Sigmoid colon (tissue), 7 donors: ENCODE data around the gene AKT1S1. TPM values are rescaled to one million over a fixed set of nuclear protein-coding genes. Genes with fewer than 3 reads are reported as not detected.
A peak's percentile ranks its signal among the peaks of the same experiment; 100 is the strongest.

ENCODE experiments used
- DNase-seq: peaks from one replicate; pipeline ENCODE4 v3.0.0-alpha.2; 2019
- H3K27ac ChIP-seq, 4 donors: fragments of 200-600 bp; sonication (generic); one replicate each; pipeline ENCODE4 v1.5.1; 2016 to 2019; ENCODE audit warnings: mild to moderate bottlenecking in 1 of 4
- H3K27me3 ChIP-seq, 3 donors: fragments of 200-600 bp; sonication (generic); one replicate each; pipeline ENCODE4 v1.5.1; 2019; ENCODE audit warnings: mild to moderate bottlenecking in 1 of 3
- H3K36me3 ChIP-seq, 4 donors: fragments of 200-600 bp; sonication (generic); one replicate each; pipeline ENCODE4 v1.5.1; 2016 to 2019
- H3K4me1 ChIP-seq, 4 donors: fragments of 200-600 bp; sonication (generic); one replicate each; pipeline ENCODE4 v1.5.1; 2017 to 2019
- H3K4me3 ChIP-seq, 4 donors: fragments of 200-600 bp; sonication (generic); one replicate each; pipeline ENCODE4 v1.5.1; 2017 to 2019; ENCODE audit warnings: mild to moderate bottlenecking in 2 of 4, moderate library complexity in 1 of 4
- H3K9me3 ChIP-seq, 4 donors: fragments of 200-600 bp in 3 of 4; sonication (generic) in 3 of 4; one replicate each; pipeline versions ENCODE4 v1.5.1 to v1.6.1; 2013 to 2019
- EP300 ChIP-seq, 4 donors: sonication (generic); formaldehyde crosslinking; IDR thresholded peaks; one replicate each; pipeline ENCODE4 v1.6.1; 2017; ENCODE audit warnings: antibody characterized with exemption in 4 of 4
- POLR2A ChIP-seq, 2 donors: fragments of 450-650 bp; IDR thresholded peaks; one replicate each; pipeline ENCODE4 v1.6.1; 2016; ENCODE audit warnings: antibody characterized with exemption in 2 of 2, mild to moderate bottlenecking in 2 of 2, moderate library complexity in 2 of 2
- POLR2AphosphoS5 ChIP-seq, 4 donors: sonication (generic); formaldehyde crosslinking; IDR thresholded peaks; one replicate each; pipeline ENCODE4 v1.6.1; 2017; ENCODE audit warnings: antibody characterized with exemption in 4 of 4
- WGBS, 2 donors: extraction: QIAGEN DNeasy Blood & Tissue Kit; methylation state at CpG; one replicate each; pipeline ENCODE4 v1.1.7; 2013; 5-methylcytosine and 5-hydroxymethylcytosine counted together
- intact Hi-C: fragments of 100-400 bp; cut with DNase I; formaldehyde crosslinking; loops from one replicate; pipeline ENCODE4 v1.15.1; 2023
- polyA plus RNA-seq, 3 donors: library from polyadenylated mRNA; stranded (reverse); fragments of 200-250 nt; gene quantifications; one replicate each; pipeline ENCODE4 v1.2.3, GENCODE V29; 2013
- total RNA-seq, 4 donors: library from RNA; depleted of rRNA; stranded (reverse); fragments of >200 nt; gene quantifications; one replicate each; pipeline ENCODE4 v1.1.0, GENCODE V29; 2016
- TF ChIP-seq, protein P1 (sequence below), 4 experiments: fragments of 450-650 bp in 3 of 4; fragments of 200-600 bp in 1 of 4; IDR thresholded peaks; one replicate each; pipeline ENCODE4 v1.5.1; 2016 to 2019; ENCODE audit warnings: antibody characterized with exemption in 4 of 4, mild to moderate bottlenecking in 3 of 4, moderate library complexity in 2 of 4
- donor health status: healthy with polysubstance abuse.
- donor health status: Bipolar disorder and iron deficiency.
- donor health status: healthy.

AKT1S1 gene
- total and polyA plus RNA-seq, 7 donors: 13.6 to 55.9 (median 16.1) TPM

GRCh38 chr19:49896863-49897621, 19.9 kb upstream of the AKT1S1 start, which contains the start of gene IL4I1:
Gene IL4I1 (minus strand): TSS chr19:49896887. CDS start chr19:49896160, 727 bp downstream.
- peak within 1 kb of the TSS; percentile 27 to 50 (median 36) for H3K27ac ChIP-seq
- H3K9me3 ChIP-seq: no peaks in the 10 kb centered on the region
- H3K4me1 ChIP-seq: peaks cover 0 to 16% (median 13%) of the 10 kb centered on the region in 4 donors
- H3K27me3 ChIP-seq: peaks cover 0 to 11% (median 9%) of the 10 kb centered on the region in 3 donors
- H3K36me3 ChIP-seq: no peaks in the 10 kb centered on the region
- TF ChIP-seq POLR2A (IDR thresholded peaks at IDR 0.05): no peak
- no peak for TF ChIP-seq EP300 (IDR thresholded peaks at IDR 0.05)
- TF ChIP-seq POLR2AphosphoS5 (IDR thresholded peaks at IDR 0.05): no peak
- TF ChIP-seq, protein P1, sequence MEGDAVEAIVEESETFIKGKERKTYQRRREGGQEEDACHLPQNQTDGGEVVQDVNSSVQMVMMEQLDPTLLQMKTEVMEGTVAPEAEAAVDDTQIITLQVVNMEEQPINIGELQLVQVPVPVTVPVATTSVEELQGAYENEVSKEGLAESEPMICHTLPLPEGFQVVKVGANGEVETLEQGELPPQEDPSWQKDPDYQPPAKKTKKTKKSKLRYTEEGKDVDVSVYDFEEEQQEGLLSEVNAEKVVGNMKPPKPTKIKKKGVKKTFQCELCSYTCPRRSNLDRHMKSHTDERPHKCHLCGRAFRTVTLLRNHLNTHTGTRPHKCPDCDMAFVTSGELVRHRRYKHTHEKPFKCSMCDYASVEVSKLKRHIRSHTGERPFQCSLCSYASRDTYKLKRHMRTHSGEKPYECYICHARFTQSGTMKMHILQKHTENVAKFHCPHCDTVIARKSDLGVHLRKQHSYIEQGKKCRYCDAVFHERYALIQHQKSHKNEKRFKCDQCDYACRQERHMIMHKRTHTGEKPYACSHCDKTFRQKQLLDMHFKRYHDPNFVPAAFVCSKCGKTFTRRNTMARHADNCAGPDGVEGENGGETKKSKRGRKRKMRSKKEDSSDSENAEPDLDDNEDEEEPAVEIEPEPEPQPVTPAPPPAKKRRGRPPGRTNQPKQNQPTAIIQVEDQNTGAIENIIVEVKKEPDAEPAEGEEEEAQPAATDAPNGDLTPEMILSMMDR (IDR thresholded peaks at IDR 0.05): no peak
- H3K4me3 ChIP-seq: no peak within 1 kb of the TSS
- 21 to 37% methylated on average over 19 to 20 of the region's 20 CpGs for WGBS, 2 donors
- DNase-seq: no peak
- intact Hi-C loops: no loop called here

DNA sequence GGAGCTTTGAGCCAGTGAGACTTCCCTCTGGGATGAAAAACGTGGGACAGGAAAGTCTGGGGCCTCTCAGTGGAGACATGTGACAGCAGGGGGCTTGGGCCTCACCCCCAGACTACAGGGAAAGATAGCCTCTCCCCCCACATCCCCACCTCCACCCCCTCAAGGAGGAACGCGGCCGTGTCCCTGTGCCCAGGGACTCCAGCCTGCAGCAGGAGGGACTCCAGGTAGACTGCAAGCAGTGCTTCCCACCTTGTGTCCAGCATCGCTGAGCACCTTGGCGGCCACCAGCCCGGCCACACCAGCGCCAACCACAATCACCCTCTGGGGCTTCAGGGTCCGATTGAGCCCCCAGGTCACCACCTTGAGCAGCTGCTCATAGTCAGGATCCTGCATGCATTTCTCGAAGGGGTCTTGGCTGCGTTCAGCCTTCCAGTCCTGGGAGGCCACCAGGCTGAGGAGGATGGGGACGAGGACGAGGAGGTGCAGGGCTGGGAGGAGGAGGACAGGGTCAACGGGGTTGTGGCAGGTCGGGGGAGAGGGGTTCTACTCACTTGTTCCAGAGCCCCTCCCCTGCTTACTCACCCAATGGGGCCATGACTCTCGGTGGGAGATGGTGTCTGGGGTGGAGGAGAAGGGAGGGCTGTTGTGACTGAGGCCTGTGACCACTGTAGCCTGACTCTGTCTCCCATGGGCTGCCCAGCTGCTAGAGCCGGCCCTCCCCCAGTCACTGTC, 18.6 kb upstream of the AKT1S1 start:
- WGBS, 2 donors: 71 to 72% methylated on average over 17 of the region's 17 CpGs
- Histone ChIP-seq H3K36me3 (no peaks in the 10 kb centered on the region), H3K4me1 (peaks cover 0 to 20% (median 14%) of the 10 kb centered on the region in 4 donors), H3K27me3 (peaks cover 0 to 19% (median 18%) of the 10 kb centered on the region in 3 donors), H3K27ac (no peak overlapping the region), H3K9me3 (no peaks in the 10 kb centered on the region), H3K4me3 (no peak overlapping the region)
- TF ChIP-seq POLR2AphosphoS5 (IDR thresholded peaks at IDR 0.05) (no peak), POLR2A (IDR thresholded peaks at IDR 0.05) (no peak), EP300 (IDR thresholded peaks at IDR 0.05) (no peak)
- TF ChIP-seq, protein P1 (IDR thresholded peaks at IDR 0.05): no peak
- DNase-seq: no peak
- intact Hi-C loops: no loop called here

- TF ChIP-seq POLR2A (IDR thresholded peaks at IDR 0.05): no peak
- TF ChIP-seq EP300 (IDR thresholded peaks at IDR 0.05): no peak
- TF ChIP-seq, protein P1 (IDR thresholded peaks at IDR 0.05): no peak
- TF ChIP-seq POLR2AphosphoS5 (IDR thresholded peaks at IDR 0.05): no peak
Measured at GRCh38 chr19:49894879-49895565, 17.9 kb upstream of the AKT1S1 start.

GRCh38 chr19:49894011-49894664, 17.0 kb upstream of the AKT1S1 start:
- TF ChIP-seq POLR2A (IDR thresholded peaks at IDR 0.05): no peak
- no peak for TF ChIP-seq EP300 (IDR thresholded peaks at IDR 0.05)
- TF ChIP-seq, protein P1 (IDR thresholded peaks at IDR 0.05): no peak
- TF ChIP-seq POLR2AphosphoS5 (IDR thresholded peaks at IDR 0.05): no peak
- no peak overlapping the region for H3K4me3 ChIP-seq
- no peak for DNase-seq
- H3K27ac ChIP-seq: no peak overlapping the region
- peaks cover 0 to 2% (median 0%) of the 10 kb centered on the region in 4 donors for H3K36me3 ChIP-seq
- peaks cover 6 to 35% (median 32%) of the 10 kb centered on the region in 3 donors for H3K27me3 ChIP-seq
- intact Hi-C loops: no loop called here
- peaks cover 0 to 32% (median 25%) of the 10 kb centered on the region in 4 donors for H3K4me1 ChIP-seq
- 91 to 92% methylated on average over 18 of the region's 18 CpGs for WGBS, 2 donors
- no peaks in the 10 kb centered on the region for H3K9me3 ChIP-seq

More at GRCh38 chr19:49894879-49895565, 17.9 kb upstream of the AKT1S1 start:
- Histone ChIP-seq H3K27ac (no peak overlapping the region), H3K9me3 (no peaks in the 10 kb centered on the region), H3K27me3 (peaks cover 6 to 26% (median 25%) of the 10 kb centered on the region in 3 donors), H3K4me1 (peaks cover 0 to 27% (median 21%) of the 10 kb centered on the region in 4 donors), H3K4me3 (no peak overlapping the region), H3K36me3 (no peaks in the 10 kb centered on the region)
- no peak for DNase-seq
- intact Hi-C loops: no loop called here
- WGBS, 2 donors: 82 to 83% methylated on average over 17 of the region's 17 CpGs
